SH-SY5Y (cell line): ENCODE results near the gene CAMK2G.

Experiments used
- GATA2 ChIP-seq: IDR thresholded peaks from 2 replicates; pipeline ENCODE4 v1.6.1; 2011; ENCODE audit warnings: mild to moderate bottlenecking, low read depth, low read length
- GATA3 ChIP-seq: IDR thresholded peaks from 2 replicates; pipeline ENCODE4 v1.6.1; 2011; ENCODE audit warnings: low read depth, mild to moderate bottlenecking, low read length, moderate library complexity

DNA sequence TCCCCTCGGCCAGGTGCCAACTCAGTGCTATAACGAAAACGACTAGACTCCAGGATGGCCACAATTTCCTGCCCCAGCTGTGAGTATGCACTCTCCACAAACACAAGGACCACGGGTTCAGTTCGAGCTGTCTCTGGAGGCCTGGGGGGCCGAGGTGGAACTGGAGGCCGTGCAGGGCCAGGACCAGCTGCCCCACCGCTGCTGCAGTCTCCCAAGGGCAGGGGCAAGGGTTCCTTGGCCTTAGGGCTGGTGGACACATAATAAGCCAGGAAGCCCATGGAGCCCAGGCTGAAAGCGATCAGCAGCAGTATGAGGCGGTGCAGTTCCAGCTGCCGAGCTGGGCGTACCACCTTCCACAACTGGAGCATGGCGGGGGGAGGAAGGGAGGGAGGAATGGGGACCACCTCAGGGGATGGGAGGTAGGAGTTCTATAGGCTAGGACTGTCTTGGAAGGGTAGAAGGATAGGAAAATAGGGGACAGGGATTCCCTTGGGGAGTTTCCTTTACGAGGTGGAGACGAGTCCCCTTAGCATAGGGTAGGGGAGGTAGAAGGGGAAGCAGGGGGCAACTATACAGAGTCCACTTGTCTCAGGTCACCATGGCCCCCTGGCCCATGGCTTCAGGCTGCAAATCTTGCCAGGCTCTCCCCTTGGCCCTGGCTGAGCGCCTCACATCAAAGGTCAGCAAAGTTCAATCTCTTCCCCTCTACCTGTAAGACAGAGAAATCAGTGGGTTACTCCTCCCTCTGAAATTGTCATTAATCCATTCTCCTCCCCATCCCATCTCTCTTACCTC, 66.1 kb downstream of the CAMK2G start:
- no peak for TF ChIP-seq GATA2
- no peak for TF ChIP-seq GATA3
